Hematopoietic multipotent progenitor cell treated with erythropoietin and hydrocortisone succinate and interleukin-3 and kit ligand, for 8 days (in vitro differentiated cells): ENCODE results near the gene DDX47.
A peak's percentile ranks its signal among the peaks of the same experiment; 100 is the strongest.
"Not testable (repeated sequence)": the region's sequence is repeated elsewhere in the genome, so short reads cannot be mapped to it uniquely, and the experiment has no call there.

ENCODE experiments used
- DNase-seq: peaks from one replicate; pipeline ENCODE4 v3.0.0-alpha.2; 2015

Gene DDX47

DNA sequence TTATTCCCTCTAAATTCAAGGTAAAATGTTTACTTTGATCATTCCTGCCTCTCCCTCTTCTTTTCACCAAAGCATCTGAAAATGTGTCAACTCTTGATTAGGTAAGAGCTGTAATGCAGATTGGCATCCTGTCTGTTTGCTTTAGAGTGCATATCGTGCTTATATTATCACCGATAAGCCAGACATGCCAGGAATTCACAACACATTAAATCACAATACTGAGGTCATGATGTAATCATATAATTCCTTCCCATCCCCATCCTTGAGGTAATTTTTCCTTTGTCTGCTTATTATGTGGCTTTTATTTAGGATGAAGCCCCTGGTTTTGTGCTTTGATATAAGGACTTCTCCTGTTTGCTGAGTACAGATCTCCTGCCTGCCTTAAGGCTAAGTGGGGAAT, 10.2 kb downstream of the DDX47 start:
- no peak for DNase-seq

DNA sequence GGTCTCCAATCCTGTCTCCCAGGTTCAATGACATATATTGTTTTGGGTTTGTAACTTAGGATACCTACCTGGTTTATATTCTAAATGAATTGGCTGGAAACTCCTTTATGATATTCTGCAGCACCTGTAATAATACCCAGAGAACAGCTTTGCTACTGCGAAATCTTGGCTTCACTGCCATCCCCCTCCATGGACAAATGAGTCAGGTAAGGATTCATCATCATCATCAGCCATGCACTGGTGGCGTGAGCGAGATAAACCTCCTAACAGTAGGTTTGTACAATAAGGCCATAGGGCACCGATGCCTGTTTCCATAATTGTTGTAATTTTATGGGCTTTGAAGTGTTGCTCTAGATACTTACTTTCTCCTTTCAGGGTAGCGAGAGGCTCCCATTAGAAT, 10.7 kb downstream of the DDX47 start:
- DNase-seq = no peak

DNA sequence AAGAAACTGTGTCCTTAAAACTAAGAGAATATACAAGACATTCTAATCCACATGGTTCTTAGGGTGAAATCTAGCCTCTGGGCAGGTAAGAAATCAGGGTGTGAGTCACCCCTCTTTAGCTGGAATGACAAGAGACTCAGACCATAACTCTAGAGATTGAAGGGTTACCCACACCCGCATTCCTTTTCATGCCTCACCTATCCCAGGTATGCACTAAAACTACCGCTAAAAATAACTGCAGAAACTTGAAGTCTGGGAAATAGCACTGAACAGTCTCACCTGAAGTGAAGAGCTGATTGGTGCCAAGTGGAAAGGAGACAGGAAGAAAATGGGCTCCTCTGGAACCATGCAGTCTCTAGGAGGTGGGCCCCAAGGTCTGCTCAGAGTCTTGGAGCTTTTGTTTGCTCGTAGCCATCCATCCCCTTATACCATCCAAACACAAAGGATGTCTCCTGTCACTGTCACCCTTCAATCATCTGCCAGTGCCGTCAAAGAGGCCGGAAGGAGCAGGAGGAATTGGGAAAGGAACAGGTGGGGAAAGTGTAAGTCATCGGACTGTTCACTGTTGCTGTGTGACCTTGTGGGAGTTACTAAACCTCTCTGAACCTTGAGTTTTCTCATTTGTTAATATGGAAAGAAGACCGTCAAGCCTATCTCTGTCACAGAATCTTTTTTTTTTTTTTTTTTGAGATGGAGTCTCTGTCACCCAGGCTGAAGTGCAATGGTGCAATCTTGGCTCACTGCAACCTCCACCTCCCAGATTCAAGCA, 22.4 kb downstream of the DDX47 start:
- no peak for DNase-seq

DNA sequence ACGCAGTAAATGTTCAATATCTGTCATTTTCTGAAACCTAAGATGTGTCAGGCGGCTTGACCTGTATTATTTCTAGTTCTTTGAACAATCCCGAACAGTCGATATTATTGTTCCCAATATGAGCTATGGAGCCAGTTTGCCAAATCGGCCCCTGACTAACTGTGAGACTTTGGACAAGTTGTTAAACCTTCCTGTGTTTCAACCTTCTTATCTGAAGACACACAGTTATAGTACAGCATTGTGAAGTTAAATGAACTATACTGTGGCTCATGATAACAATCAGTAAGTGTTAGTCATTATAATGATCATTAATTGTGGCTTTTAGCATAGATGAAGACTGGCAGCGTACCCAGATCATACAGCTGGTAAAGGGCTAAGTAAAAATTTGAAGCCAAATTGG, 23.4 kb downstream of the DDX47 start:
- DNase-seq = no peak

DNA sequence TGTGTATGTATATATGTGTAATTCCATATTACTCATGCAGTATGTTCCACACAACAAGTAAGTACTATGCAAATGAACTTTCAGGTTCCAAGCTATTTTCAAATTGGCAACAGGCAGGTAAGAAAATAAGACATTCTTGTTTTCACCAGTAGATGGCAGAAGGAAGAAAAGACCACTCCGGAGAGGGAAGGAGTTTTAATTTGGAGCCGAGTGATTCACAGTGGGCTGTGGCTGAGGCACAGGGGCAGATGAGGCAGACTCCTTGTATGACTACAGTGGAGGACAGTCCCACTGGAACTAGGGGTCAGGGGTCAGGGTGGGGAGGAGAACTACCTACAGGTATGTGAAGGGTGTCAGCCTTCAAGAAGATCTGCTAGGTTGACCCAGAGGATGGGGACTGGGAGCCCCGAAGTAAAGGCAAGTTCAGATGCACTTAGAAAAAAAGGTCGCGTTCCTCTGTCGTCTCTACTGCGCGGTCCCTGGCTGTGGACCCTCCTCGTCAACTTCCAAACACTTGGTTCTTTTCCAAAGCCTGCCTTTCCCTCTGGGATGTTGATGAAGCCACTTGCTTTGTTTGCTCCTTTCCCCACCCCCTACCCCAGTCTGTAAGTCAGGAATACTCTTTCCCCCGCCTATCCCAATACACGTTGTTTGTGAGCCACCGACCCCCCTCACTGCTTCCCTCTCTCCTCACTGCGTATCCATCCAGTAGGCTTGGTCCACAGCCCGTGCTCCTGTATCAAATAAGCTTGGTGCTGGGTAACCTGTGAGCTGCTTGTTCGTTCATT, 24.1 kb downstream of the DDX47 start:
- DNase-seq = peak; percentile 65

DNA sequence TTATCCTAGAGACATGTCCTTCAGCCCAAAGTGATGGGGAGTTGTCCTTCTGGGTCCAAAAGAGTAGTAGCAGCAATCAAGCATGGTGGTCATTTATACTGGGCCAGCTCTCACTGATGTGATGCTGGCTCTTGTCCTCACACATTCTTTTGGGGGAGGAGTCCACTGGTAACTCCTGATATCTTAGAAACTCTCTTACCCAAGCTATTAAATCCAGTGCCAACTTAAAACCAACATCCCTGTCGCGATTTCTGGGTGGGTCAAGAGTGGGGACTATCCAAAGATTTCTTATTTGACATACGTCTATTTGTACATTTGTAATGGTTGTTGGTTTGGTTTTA, 24.6 kb downstream of the DDX47 start:
- DNase-seq = no peak

DNA sequence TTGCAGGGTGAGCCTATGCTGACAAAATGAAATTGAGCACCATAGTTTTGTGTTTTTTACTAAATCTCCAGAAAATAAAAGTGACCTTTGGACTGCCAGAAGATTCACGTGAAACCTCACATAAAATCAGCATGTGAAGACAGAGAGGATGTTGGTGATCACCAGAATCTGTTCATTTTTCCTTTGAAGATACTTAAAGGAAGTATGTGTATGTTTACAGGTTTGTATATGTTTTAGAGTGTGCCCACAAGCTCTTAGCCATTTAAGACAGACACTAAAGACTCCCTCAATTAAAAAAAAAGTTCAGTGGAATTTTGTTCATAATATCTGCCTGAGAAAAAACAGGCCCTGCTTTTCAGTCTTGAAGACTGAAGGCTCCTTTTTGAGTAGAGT, 25.9 kb downstream of the DDX47 start:
- no peak for DNase-seq

DNA sequence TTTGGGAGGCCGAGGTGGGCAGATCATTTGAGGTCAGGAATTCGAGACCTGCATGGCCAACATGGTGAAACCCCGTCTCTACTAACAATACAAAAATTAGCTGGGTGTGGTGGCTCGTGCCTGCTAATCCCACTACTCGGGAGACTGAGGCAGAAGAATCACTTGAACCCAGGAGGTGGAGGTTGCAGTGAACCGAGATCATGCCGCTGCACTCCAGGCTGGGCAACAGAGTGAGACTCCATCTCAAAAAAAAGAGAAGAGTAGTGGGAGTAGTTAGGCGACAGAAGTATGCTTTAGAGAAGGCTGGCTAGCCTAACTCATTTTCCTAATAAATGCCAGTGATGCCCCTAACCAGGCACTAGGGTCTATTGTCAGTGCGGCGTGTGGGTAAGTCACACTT, 26.3 kb downstream of the DDX47 start:
- not testable (repeated sequence) for DNase-seq

DNA sequence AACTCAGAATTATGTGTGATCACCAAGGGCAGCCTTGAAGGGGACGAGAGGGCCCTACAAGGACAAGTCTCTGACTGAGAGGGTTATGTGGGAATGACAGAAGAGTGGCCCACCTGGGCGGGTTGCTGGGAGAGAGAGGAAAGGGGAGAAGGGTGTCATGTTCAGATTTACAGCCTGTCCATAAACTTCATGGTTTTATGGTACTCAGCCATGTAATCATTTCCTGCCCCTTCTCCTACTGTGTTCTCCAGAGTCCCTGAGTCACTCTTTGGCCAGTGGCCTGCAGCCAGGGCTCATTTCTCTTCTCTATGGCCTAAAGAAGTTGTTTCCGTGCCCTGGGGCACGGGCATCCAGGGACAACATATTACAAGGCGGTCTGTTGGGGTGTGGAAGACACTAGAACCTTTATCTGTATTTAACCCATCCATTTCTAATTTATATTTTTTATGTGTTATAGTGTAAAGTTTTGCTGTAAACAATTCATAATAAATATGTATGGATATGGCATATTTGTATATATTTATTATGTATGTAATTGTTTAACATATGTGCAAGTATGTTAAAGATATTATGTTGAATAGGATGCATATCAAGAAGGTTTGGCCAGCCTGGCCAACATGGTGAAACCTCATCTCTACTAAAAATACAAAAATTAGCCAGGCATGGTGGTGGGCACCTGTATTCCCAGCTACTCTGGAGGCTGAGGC, 26.9 kb downstream of the DDX47 start:
- no peak for DNase-seq

DNA sequence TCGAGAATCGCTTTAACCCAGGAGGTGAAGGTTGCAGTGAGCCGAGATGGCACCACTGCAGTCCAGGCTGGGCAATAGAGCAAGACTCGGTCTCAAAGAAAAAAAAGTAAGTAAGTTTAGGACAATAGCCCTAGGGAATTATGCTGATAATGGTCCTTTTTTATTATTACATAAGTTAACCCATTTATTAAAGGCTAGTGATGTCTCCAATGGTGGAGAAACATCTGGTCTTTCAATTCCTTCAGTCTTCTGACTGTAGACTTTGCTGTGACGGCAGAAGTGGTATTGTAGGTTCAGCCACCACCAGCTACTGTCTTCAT, 27.4 kb downstream of the DDX47 start:
- DNase-seq = no peak

DNA sequence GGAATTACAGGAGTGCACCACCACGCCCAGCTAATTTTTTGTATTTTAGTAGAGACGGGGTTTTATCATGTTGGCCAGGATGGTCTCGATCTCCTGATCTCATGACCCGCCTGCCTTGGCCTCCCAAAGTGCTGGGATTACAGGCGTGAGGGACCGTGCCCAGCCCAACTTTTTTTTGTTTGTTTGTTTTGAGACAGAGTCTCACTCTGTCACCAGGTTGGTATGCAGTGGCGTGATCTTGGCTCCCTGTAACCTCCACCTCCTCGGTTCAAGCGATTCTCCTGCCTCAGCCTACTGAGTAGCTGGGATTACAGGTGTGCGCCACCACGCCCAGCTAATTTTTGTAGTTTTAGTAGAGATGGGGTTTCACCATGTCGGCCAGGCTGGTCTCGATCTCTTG, 28.3 kb downstream of the DDX47 start:
- not testable (repeated sequence) for DNase-seq

DNA sequence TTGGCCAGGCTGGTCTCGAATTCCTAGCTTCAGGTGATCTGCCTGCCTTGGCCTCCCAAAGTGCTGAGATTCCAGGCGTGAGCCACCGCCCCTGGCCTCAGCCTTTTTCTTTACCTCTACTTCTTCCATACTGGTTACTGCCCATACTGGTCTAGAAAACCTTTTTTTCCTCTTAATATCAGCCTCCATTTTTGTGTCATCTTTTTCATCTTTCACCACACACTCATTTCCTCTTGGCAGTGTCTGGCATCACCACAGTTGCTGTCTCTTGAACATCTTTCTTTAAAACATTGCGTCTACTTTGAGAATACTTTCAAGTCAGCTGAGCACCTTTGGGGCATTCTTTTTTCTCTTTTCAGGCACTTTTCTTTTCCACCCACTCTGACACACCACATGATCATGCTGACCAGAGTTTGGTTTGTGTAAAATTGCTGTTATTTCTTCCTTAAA, 32.7 kb downstream of the DDX47 start:
- DNase-seq = no peak

DNA sequence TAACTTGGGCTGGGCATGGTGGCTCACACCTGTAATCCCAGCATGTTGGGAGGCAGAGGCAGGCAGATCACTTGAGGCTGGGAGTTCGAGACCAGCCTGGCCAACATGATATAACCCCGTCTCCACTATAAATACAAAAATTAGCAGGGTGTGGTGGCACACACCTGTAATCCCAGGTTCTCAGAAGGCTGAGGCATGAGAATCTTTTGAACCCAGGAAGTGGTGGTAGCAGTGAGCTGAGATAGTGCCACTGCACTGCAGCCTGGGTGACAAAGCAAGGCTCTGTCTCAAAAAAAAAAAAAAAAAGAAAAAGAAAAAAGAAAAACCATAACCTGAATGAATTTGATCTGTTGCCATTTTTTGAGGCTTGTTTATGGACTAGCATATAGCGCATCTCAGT, 33.6 kb downstream of the DDX47 start:
- not testable (repeated sequence) for DNase-seq

DNA sequence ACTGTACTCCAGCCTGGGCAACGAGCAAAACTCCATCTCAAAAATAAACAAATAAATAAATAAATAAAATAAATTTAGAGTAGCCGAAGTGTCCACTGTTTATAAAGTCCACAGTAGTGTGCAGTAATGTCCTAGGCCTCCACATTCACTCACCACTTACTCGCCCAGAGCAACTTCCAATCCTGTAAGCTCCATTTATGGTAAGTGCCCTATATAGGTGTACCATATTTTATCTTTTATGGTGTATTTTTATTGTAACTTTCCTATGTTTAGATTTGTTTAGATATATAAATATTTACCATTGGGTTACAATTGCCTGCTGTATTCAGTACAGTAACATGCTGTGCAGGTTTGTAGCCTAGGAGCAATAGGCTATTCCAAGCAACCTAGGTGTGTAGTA, 40.3 kb downstream of the DDX47 start:
- DNase-seq = no peak

DNA sequence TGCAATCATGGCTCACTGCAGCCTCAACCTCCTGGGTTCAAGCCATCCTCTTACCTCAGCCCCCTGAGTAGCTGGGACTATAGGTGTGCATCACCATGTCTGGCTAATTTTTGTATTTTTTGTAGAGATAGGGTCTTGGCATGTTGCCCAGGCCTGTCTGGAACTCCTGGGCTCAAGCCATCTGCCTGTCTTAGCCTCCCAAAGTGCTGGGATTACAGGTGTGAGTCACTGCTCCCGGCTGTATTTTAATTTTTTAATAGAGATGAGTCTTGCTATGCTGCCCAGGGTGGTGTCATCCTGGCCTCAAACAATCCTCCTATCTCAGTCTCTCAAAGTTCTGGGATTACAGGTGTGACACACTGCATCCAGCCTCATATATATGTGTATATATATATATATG, 46.5 kb downstream of the DDX47 start:
- no peak for DNase-seq

DNA sequence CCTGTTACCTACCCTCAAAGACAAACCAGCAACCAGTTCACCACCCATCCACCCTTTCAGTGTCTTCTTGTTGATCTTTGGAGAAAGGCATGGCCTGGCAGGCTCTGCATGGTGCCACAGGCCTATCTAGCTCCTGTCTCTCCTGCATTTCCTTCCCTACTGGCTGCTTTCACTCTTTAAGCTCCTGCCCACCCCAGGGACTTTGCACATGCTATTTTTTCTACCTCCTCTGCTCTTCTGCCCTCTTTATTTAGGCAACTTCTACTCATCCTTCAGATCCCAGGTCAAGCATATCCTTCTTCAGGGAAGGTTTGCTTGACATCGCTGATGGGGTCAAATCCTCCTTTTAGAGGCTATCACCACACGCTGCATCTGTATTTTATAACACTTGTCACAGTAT, 51.1 kb downstream of the DDX47 start:
- no peak for DNase-seq

DNA sequence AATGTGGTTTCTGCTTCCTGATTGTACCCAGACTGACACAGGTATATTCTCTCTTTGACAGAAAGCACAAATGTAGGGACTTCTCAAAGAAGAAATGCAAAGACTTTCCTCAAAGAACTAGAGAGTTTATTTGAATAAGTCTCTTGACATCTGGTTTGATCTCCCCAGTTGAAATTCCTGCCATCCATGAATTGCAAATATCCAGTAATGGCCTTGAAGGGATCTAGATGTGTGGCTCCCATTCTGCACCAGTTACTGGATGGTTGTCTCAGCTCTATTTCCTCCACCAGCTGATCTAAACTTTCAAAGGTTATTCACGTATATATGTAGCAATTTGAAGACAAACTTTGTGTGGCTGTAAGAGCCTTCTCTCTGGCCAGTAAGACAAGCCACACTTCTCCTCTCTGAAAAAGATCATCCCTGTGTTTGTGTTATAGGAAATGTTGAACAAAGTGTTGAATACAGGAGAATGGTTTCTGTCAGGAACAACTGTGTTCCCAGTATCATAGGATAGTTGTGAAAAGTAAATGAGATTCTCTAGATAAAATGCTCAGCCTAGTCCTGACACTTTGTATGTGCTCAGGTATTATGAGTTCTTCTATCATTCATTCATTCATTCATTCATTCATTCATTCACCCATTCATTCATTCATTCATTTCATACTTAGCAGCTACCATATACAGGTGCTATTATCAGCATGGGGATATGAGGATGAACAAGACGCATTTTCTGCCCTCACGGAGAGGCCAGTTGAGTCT, 55.5 kb downstream of the DDX47 start:
- DNase-seq = no peak

DNA sequence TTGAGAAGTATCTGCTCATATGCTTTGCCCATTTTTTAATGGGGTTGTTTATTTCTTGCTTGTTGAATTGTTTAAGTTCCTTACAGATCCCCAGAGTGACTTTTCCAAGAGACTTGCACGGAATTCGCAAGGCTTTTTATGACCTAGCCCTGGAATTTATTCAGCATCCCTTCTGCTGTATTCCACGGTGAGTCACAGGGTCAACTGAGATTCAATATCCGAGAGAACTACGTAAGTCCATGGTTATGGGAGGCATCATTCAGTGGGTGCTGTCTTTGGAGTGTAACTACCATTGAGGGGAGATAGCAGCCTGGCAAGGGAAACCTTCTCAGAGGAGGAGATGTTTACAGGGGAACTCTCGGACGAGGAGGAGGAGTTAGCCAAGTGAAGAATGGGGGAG, 57.3 kb downstream of the DDX47 start:
- DNase-seq = no peak

DNA sequence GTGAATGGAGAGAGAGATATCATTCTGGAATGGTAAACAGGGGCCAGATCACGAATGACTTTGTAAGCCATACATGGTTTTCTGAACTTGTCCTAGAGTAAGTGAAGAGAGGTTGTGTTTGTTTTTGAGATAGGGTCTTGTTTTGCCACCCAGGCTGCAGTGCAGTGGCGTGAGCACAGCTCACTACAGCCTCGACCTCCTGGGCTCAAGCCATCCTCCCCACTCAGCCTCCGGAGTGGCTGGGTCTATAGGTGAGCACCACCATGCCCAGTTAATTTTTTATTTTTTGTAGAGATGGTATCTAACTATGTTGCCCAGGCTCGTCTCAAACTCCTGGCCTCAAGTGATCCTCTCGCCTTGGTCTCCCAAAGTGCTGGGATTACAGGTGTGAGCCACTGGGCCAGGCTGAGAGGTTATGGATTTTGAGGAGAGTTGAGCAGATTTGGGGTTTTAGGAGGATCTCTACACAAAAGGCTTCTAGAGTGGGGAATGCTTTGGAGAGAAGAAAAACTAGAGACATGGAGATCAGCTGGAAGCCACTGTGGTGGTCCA, 58.5 kb downstream of the DDX47 start:
- no peak for DNase-seq

DNA sequence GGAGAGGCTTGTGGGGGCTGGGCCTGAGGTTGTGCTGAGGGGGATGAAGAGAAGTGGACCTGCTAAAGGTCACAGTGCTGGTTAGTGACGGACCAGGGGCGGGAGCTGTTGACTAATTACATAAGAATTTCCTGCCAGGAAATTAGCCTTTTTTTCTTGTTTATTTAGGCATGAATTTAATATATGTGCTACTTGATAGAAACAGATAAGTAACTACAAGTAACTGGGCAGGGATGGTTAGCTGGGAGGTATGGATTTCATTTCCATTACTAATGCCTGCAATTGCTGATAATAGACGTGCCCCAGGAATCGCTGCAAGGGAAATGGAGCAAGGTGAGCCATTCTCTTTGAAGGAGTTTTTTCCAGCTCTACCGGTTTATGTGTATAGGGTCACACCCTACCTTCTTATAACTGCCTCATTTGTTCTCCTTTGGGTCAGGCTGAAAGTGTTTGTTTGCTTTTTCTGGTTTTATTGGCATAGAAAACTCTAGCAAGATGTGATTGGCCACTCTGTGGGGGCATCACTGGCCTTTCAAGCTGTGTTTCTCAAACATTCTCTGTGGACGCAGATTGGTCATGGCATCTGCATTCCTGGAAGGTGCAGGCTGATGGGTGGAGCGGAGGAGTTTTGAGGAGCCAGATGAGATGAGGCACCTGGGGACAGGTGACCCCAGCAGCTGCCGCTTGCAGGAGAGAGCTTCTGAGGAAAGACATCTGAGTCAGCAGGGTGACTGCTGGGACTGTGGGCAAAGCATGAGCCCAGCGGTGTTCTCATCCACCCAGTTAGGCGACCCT, 59.2 kb downstream of the DDX47 start:
- DNase-seq = no peak

DNA sequence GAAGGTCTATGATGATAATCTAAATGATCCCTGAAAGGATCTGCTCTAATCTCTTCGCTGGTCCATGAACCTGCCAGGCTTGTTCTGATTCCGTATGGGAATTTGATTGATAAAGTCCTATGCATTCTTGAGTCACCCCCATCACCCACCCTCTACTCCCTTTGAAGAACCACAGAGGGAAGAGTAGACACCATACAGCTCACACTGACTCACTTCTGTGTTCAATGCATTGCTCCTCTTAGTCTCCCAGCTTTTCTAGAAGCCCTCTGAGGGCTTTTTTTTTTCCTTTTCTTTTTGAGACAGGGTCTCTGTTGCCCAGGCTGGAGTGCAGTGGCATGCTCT, 59.8 kb downstream of the DDX47 start:
- DNase-seq = no peak

DNA sequence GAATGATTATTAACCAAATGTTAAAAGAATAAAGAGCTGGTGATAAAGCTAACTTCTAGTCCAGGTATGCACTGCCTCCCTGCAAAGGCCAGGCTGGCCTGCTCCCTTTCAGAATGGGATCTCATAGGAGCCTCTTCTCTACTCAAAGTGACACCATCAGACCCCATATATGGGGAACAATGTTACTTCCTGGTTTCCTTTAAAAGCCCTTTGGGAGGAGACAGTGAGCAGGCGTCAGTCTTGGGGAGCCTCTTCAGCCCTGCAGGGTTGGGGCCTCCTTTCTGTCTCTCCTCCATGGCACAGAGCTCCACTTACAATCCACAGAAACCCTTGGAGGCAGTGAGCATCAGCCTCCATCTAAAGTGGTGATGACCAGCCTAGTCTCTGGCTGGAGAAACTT, 60.9 kb downstream of the DDX47 start:
- DNase-seq = no peak
